Measurements from ENCODE around the gene TTPAL.

GRCh38 chr20:44495802-44496481, 20.3 kb downstream of the TTPAL start:
- TF ChIP-seq POLR2AphosphoS5 (IDR thresholded peaks at IDR 0.05; ENCODE audit: low read depth, low read length) = no peak
- TF ChIP-seq POLR2A (IDR thresholded peaks at IDR 0.05; ENCODE audit: low read depth, low read length) = no peak
